GM19467 (cell line): ENCODE data around the gene TBC1D9B.

ENCODE experiments used
- ATAC-seq: cut with Tn5 transposase; IDR thresholded peaks from one replicate; pipeline ENCODE4 v1.9.1; 2021; ENCODE audit warnings: mild to moderate bottlenecking, moderate library complexity; ENCODE audit not compliant: unreplicated experiment

The TBC1D9B gene

GRCh38 chr5:179822059-179822432 is 85.7 kb downstream of the TBC1D9B start:
- ATAC-seq, result no peak

DNA sequence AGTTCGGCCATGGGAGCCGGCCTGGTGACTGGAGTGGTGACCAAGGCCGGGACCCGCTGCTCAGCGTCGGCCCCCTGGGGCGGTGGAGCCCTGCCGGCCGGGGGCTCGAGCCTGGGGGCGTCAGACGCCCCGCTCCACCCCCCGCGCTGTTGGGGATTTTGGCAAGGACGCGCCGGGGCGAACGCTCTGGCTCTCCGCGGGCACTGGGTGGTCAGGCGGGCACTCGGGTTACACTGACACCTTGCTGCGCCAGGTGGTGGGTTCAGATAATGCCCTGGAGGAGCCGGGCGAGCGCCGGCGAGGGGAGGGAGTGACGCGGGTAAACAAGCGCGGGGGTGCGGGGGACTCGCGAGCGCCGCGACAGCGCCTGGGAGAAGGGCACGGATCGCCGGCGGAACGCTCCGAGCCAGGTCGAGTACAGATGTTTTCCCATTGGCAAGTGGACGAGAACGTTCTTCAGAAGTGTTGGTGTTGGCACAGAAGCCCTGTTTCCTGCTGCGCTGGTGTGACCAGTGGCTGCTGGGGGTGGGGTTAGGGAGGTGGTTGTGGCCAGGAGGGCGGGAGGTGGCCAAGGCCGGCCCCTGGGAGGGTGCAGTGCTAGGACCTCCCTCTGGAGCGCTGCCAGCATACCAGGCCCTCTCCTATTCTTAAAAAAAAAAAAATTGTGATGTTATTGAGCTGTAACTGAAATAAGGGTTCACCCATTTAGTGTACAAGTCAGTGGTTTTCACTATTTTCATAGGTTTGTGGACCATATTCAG is 86.2 kb downstream of the TBC1D9B start:
- peak; percentile 41 for ATAC-seq

- peak; percentile 38 for ATAC-seq
Observed at GRCh38 chr5:179820483-179821297, 87.0 kb downstream of the TBC1D9B start, which contains the start of gene SQSTM1. Gene SQSTM1 (plus strand): TSS chr5:179820905. CDS start chr5:179820937, 32 bp downstream.

DNA sequence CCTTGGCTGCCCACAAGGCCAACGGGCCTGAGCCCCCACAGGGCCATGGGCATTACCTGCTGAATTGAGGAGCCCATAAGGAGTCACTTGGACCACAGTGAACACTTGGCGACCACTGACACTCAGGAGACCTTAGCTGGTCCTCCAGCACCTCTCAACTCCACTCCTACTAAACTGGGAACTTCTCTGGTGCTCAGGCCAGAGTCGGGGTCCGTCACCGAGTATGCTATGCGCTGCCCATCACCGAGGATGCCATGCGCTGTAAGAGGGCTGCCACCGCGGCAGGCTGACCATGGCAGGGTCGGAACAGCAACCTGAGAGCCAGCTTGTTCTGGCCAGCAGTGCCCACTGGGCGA is 87.6 kb downstream of the TBC1D9B start:
- ATAC-seq, result no peak

- ATAC-seq, result no peak
Observed at GRCh38 chr5:179819296-179820126, 88.2 kb downstream of the TBC1D9B start.

DNA sequence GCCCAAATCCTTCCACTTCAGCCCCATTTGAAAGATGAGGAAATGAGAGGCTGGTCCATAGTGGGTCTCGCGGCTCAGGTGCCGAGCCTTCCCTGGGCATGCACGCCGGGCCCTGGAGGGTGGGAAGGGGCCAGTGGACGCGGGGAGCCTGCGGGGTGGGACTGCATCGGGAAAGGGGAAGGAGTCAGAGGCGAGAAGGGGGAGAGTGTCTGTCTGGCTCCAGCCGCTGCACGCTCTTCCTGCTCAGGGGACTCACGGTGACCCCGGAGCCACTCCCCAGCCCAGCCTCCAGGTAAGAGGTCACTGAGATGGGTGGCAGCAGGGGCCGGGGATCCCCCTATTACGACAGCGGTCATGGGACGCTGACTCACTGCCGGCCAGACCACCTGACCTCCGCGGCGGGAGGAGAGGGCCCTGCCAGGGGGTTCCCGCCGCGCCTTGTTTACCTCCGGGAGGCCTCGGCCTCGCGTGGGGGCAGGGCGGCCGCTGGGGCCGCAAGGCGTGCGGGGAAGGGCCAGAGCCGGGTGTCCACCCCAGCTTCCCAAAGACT is 88.9 kb downstream of the TBC1D9B start:
- ATAC-seq, result peak; percentile 52

DNA sequence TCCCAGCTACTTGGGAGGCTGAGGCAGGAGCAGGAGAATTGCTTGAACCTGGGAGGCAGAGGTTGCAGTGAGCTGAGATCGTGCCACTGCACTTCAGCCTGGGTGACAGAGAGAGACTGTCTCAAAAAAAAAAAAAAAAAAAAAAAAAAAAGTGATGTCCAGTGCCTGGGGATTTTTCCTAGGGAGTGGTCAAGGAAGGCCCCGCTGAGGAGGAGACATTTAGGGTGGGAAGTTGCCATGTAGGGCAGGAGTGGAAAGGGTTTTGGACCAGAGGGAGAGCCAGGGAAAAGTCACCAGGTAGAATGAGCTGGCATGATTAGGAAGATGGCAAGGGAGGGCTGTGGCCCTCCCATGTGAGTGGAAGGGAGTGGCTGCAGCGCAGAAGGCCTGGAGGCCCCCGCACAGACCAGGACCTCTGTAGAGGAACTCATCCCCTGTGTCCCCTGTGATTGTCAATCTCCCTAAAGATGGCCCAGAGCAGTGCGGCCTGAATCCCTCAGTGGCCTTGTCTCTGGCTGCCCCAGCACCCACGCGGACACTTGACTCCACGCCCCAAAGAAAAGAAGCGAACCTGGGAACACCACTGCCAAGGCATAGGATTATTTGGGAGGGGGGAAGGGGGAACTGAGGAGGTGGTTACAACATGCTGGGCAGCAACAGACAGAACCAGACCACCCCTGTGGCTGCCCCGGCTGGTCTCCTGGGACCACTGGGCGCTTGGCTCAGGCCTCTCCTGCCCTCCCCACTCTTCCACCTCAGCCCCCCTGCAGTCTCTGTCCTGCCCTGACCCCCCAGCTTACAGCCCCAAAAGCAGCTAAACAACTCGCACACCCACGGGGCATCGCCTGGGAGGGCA is 89.6 kb downstream of the TBC1D9B start:
- ATAC-seq, result no peak

GRCh38 chr5:179817470-179817840 is 90.2 kb downstream of the TBC1D9B start:
- no peak for ATAC-seq

GRCh38 chr5:179816796-179817469 is 90.8 kb downstream of the TBC1D9B start:
- no peak for ATAC-seq

GRCh38 chr5:179816401-179816795 is 91.3 kb downstream of the TBC1D9B start:
- ATAC-seq, result no peak

DNA sequence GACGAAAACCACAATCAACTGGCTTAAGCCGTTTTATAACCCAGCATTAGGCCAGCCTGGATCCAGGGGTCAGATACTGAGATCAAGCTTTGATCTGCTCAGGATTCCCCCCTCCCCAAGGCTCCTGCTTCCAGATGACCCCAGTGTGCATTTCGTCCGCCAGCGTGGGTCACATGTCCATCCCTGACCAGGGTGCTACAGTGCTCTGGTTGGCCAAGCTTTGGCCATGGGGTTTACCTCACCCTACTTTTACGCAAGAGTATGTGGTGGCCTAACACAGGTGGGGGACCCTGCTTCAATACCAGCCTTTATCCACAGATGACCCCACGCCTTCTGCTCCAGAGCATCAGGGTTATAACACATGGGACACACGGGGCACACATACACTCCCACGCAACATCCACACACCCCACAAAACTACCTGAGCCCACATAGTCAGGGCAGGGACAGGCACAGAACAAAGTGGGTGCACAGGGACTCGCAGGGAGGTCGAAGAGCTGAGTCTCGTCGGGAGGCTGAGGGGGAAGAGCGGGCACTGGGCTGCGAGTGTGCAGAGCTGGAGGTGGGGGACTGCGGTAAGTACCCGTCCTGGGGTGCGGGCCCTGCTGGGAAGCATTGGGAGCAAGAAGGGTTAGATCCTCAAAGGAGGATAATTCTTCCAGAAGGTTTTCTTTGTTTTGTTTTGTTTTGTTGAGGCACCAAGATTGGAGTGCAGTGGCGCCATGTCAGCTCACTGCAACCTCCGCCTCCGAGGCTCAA is 92.0 kb downstream of the TBC1D9B start:
- ATAC-seq, result no peak

- ATAC-seq, result no peak
Observed at GRCh38 chr5:179814090-179814489, 93.6 kb downstream of the TBC1D9B start.

DNA sequence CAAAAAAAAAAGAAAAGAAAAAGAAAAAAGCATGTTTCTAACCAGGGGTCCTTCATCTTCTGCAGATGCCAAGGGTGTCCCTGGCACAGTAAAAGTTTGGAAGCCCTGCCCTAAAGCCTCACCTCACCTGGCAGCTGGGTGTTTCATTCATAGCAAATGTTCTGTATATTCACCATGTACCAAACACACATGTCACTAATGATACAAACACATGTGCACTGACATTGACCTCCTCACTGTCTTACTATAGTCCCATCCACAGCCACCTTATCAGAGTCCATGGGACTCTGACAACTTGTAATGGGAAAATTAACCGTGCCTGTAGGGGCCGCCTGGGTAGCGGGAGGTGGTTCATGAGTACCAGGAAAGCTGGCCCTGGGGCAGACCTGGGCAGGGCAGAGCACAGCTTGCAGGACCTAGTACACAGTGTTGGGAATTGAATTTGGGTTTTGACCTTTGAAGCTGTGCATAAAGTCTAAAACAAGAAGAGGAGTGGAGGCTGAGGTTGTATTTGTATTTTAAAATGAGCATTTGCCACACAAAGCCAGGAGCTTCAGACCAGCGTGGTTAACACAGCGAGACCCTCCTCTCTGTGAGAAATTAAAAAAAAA is 94.6 kb downstream of the TBC1D9B start:
- no peak for ATAC-seq

GRCh38 chr5:179812135-179812825 is 95.4 kb downstream of the TBC1D9B start:
- no peak for ATAC-seq
